ENCODE measurements around the gene KRI1. TPM values are rescaled to one million over a fixed set of nuclear protein-coding genes. Genes with fewer than 3 reads are reported as not detected.

The KRI1 gene
- 10 to 100 TPM; 12.3 to 28.9 (median 23.6) TPM for total RNA-seq
- polyA plus RNA-seq: 10 to 100 TPM; 20.1 to 24.2 TPM
- long read RNA-seq, donor 1, transcript KRI1-203 (18 exons, 2,545 nt): minor isoform, 23 of 150 reads
- long read RNA-seq, donor 1, transcript KRI1-201 (19 exons, 3,023 nt): major isoform, 75 of 150 reads
- long read RNA-seq, donor 1, partial matches to known transcripts: 29 of 150 reads
- long read RNA-seq, donor 1, other reads (novel, unspliced or antisense): 22 of 150 reads
- long read RNA-seq, donor 2, transcript KRI1-201 (19 exons, 3,023 nt): major isoform, 5 of 6 reads
- long read RNA-seq, donor 2, partial matches to known transcripts: 0 of 6 reads
- long read RNA-seq, donor 2, other reads (novel, unspliced or antisense): 0 of 6 reads
- long read RNA-seq, donor 3, transcript KRI1-201 (19 exons, 3,023 nt): major isoform, 17 of 54 reads
- long read RNA-seq, donor 3, partial matches to known transcripts: 16 of 54 reads
- long read RNA-seq, donor 3, other reads (novel, unspliced or antisense): 17 of 54 reads

DNA sequence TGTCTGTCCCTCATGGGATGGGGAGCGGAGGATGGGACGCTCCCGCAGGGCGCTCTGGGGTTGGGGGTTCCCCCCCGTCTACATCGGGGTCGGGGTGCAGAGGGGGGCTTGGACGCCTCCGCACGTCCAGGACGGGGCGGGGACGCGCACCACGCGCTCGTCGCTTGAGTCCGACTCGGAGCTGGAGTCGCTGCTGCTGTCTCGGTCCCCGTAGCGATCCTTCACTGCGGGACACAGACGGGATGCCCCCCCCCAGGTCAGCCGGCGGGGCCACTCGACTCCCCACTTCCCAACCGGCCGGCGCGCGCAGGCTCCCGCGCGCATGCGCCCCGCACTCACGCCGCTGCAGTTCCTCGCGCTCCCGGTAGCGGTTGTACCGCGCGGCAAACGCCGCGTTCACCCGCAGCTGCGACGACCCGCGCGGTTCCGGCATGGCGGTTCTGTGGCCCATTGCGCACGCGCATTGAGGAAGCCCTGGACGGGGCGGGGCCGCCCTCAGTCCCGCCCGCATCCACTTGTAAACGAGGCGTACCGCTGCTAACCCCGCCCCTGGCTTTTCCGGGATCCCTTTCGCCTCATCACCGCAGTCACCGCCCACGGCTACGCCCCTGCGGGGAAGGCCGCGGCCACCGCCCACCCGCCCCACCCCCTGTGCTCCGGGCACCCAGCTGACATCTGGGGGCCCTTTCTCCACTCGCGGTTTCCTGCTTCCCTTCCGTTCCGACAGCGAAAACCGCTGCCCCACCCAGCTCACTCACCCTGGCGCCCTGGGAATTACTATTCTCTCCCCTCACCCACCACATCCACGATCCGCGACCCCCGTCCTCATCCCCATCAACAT lies at the start of gene KRI1:
Gene KRI1 (minus strand): TSS at position 444 of the 841 bp plus-strand sequence. CDS start 11 bp downstream, at position 433.
- DNase-seq: peak; percentile 98 to 99 (median 99)
- Histone ChIP-seq H3K36me3 (no peaks in the 10 kb centered on the region), H3K27ac (peak within 1 kb of the TSS; percentile 68 to 77), H3K27me3 (no peaks in the 10 kb centered on the region), H3K9me3 (no peaks in the 10 kb centered on the region), H3K4me3 (peak within 1 kb of the TSS; percentile 95), H3K4me1 (ENCODE audit: insufficient read depth) (peaks cover 7% of the 10 kb centered on the region)
- intact Hi-C loops (cut with DNase I): loop anchor here in 2 of 4 donors (5.0 to 10.0 kb wide), 2 partner anchors 63 to 161 kb away; partner anchors contain the start of genes CDC37 (in 1 of the 2) and KEAP1 (in 1 of the 2)
- TF ChIP-seq, protein P1, sequence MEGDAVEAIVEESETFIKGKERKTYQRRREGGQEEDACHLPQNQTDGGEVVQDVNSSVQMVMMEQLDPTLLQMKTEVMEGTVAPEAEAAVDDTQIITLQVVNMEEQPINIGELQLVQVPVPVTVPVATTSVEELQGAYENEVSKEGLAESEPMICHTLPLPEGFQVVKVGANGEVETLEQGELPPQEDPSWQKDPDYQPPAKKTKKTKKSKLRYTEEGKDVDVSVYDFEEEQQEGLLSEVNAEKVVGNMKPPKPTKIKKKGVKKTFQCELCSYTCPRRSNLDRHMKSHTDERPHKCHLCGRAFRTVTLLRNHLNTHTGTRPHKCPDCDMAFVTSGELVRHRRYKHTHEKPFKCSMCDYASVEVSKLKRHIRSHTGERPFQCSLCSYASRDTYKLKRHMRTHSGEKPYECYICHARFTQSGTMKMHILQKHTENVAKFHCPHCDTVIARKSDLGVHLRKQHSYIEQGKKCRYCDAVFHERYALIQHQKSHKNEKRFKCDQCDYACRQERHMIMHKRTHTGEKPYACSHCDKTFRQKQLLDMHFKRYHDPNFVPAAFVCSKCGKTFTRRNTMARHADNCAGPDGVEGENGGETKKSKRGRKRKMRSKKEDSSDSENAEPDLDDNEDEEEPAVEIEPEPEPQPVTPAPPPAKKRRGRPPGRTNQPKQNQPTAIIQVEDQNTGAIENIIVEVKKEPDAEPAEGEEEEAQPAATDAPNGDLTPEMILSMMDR (IDR thresholded peaks at IDR 0.05): peak; percentile 8 to 72 (median 71)
- TF ChIP-seq EP300 (IDR thresholded peaks at IDR 0.05) (peak; percentile 98), POLR2A (IDR thresholded peaks at IDR 0.05) (peak; percentile 97)
- WGBS, 3 donors: 0 to 1% (median 1%) methylated on average over 65 to 94 of the region's 94 CpGs

DNA sequence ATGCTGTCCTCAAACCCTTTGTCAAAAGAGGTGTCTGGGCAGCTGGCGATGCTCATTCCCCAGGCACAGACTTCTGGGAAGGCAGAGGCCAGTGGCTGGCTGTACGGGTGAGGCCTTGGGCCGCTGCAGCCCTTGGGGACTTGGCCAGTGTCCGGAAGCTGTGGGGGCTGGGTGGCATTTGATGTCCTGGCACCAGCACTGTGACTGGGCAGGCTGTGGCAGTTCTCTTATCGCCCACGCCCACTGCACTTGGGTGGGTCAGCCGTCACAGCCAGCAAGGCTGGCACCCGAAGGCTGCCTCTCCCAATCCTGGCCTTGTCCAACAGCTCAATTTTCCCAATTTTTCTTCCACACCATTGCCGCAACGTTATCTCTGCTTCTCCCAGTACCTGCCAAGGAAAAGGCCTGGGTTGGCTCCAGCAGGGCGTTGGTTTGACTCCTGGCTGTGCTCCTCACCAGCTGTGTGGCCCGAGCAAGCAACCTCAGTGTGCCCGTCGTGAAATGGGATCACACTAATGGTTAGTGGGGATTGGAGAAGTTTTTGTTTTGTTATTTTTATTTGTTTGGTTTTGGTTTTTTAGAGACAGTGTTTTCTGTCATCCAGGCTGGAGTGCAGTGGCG lies 46.8 kb upstream of the KRI1 start:
- no peaks in the 10 kb centered on the region for H3K27me3 ChIP-seq
- DNase-seq: peak in 2 of 5 donors; percentile 35 to 55
- TF ChIP-seq EP300 (IDR thresholded peaks at IDR 0.05) (no peak), POLR2A (IDR thresholded peaks at IDR 0.05) (no peak)
- TF ChIP-seq, protein P1 (IDR thresholded peaks at IDR 0.05): no peak
- peaks cover 5% of the 10 kb centered on the region for H3K4me1 ChIP-seq (ENCODE audit: insufficient read depth)
- intact Hi-C loops (cut with DNase I): no loop called here
- peak overlapping the region in 1 of 2 donors; percentile 16 for H3K27ac ChIP-seq
- no peaks in the 10 kb centered on the region for H3K36me3 ChIP-seq
- H3K9me3 ChIP-seq: no peaks in the 10 kb centered on the region
- 50 to 58% (median 56%) methylated on average over 15 of the region's 15 CpGs for WGBS, 3 donors
- no peak overlapping the region for H3K4me3 ChIP-seq

DNA sequence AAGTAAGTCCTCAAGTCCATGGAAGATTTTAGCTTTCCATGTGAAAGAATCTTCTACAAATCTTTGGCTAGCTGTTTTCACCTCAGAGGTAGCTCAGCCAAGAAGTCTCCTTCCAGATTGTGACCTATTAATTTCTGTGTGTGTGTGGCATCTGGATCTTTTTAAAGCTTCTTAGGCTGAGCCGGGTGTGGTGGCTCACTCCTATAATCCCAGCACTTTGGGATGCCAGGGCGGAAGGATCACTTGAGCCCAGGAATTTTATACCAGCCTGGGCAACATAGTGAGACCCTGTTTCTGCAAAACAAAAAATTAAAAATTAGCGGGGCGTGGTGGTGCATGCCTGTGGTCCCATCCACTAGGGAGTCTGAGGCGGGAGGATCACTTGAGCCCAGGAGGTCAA lies 46.1 kb upstream of the KRI1 start:
- TF ChIP-seq, protein P1 (IDR thresholded peaks at IDR 0.05): no peak
- TF ChIP-seq POLR2A (IDR thresholded peaks at IDR 0.05) (no peak), EP300 (IDR thresholded peaks at IDR 0.05) (no peak)
- peaks cover 5% of the 10 kb centered on the region for H3K4me1 ChIP-seq (ENCODE audit: insufficient read depth)
- H3K27ac ChIP-seq: no peak overlapping the region
- H3K4me3 ChIP-seq: no peak overlapping the region
- H3K27me3 ChIP-seq: no peaks in the 10 kb centered on the region
- no peak for DNase-seq
- 82 to 84% (median 83%) methylated on average over 5 of the region's 5 CpGs for WGBS, 3 donors
- intact Hi-C loops (cut with DNase I): no loop called here
- H3K36me3 ChIP-seq: no peaks in the 10 kb centered on the region
- no peaks in the 10 kb centered on the region for H3K9me3 ChIP-seq

DNA sequence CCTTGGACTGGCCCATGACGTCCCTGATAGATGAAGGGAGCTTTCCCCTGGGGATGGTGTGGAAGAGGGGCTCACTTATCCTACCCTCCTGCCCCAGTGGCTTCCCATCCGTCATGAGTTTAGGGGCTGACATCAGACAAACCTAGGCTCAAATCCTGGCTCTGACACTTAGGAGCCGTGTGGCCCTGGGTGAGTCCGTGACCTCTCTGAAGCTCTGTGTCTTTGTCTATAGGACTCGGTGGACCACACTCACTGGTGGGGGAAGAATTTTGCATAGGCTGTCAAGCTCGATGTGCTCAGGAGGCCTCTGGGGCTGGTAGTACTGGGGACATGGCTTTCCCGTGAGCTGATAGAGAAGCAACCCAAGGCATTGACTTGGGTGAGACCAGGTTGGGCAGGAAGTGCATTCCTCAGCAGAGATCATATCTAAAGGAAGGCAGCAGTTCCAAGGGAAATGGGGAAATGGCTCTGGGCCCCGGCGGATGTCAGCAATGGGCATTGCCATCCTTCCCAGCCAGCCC lies 38.7 kb upstream of the KRI1 start:
- no peaks in the 10 kb centered on the region for H3K9me3 ChIP-seq
- TF ChIP-seq POLR2A (IDR thresholded peaks at IDR 0.05): no peak
- TF ChIP-seq EP300 (IDR thresholded peaks at IDR 0.05): no peak
- TF ChIP-seq, protein P1 (IDR thresholded peaks at IDR 0.05): no peak
- intact Hi-C loops (cut with DNase I): no loop called here
- H3K4me3 ChIP-seq: no peak overlapping the region
- no peak for DNase-seq
- H3K4me1 ChIP-seq (ENCODE audit: insufficient read depth): peaks cover 2% of the 10 kb centered on the region
- H3K36me3 ChIP-seq: no peaks in the 10 kb centered on the region
- H3K27ac ChIP-seq: peak overlapping the region; percentile 62 to 68
- 79 to 88% (median 87%) methylated on average over 9 of the region's 9 CpGs for WGBS, 3 donors
- no peaks in the 10 kb centered on the region for H3K27me3 ChIP-seq

Measured in ovary (tissue), 10 donors.